DMS153 (cell line): ENCODE data around the gene CSH1.
"Not testable (repeated sequence)": the region's sequence is repeated elsewhere in the genome, so short reads cannot be mapped to it uniquely, and the experiment has no call there.

Experiments used
- DNase-seq: peaks from one replicate; lab custom pipeline; 2025; lab: John Stamatoyannopoulos, UW

CSH1 gene

DNA sequence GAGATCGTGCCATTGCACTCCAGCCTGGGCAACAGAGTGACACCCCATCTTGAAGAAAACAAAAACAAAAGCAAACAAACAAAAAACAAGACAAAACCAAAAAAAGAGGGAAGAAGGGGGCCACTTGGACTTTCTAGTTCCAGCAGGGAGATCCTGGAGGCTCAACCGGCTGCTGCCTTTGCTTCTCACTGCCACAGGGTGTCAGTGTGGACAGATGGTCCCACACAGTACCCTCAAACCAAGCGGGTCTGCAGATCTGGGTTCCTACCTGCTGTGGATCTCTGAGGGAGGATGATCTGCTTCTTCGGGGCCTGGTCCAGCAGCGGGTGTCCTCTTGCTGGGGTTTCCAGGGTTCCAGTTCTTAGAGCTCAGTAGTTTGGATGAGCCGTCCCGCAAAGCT, 29.7 kb downstream of the CSH1 start:
- not testable (repeated sequence) for DNase-seq

DNA sequence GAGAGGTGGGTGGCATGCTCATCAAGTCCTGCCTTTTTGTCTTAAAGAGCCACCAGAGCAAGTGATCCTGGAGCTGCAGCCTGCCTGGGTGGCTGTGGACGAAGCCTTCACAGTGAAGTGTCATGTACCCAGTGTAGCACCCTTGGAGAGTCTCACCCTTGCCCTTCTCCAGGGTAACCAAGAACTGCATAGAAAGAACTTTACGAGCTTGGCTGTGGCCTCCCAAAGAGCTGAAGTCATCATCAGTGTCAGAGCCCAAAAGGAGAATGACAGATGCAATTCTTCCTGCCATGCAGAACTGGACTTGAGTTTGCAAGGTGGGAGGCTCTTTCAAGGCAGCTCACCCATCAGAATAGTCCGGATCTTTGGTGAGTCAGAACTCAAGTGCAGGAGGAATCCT, 37.1 kb downstream of the CSH1 start:
- no peak for DNase-seq

DNA sequence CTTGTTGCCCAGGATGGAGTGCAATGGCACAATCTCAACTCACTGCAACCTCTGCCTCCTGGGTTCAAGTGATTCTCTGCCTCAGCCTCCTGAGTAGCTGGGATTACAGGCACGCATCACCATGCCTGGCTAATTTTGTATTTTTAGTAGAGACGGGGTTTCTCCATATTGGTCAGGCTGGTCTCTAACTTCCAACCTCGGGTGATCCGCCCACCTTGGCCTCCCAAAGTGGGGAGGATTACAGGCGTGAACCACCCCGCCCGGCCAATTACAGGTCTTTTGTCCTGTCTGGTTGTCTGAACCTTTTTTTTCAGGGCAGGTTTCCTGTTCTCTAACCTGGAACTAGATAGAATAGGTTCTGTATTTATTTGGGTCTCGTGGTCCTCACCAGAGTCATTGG, 39.9 kb downstream of the CSH1 start:
- not testable (repeated sequence) for DNase-seq

DNA sequence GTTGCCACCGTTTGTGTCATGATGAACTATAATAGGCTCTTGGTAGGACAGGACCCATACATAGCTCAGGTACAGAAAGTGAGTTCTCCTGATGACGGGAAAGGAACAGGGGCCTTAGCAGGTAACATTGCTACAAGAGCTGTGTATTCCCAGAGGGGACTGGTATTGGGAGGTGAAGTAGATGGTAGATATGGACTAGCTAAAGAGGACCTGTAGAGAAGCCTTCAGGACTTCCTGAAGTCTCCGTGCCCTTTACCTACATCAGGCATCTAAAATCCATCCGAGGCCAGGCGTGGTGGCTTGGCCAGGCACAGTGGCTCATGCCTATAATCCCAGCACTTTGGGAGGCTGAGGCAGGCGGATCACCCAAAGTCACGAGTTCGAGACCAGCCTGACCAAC, 41.2 kb downstream of the CSH1 start:
- DNase-seq: no peak

DNA sequence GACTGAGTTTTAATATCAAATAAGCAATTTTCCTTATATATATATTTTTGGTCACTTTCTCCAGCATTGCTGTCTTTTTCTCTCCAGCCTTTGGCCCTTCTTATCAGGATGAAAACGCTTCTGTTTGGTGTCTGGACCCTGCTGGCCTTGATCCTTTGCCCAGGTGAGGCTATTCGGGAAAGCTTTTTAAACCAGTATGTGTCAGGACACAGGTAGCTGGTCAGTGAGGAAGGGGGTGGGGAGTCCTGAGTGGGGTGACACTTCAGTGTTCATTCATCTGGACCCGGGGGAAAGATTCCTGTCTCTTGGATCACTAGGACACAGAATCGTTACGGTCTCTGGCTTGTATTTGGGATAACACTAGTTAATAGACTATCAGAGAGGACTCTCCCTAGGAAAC, 41.7 kb downstream of the CSH1 start:
- no peak for DNase-seq

DNA sequence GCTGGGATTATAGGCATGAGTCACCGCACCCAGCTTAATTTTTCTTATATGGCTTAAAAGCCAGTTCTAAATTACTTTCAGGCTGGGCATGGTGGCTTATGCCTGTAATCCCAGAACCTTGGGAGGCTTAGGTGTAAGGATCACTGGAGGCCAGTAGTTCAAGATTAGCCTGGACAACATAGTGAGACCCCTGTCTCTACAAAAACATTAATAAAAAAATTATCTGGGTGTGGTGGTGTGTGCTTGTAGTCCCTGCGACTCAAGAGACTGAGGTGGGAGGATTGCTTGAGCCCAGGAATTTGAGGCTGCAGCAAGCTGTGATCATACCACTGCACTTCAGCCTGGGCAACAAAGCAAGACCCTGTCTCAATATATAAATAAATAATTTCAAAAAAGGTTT, 43.1 kb downstream of the CSH1 start:
- no peak for DNase-seq

DNA sequence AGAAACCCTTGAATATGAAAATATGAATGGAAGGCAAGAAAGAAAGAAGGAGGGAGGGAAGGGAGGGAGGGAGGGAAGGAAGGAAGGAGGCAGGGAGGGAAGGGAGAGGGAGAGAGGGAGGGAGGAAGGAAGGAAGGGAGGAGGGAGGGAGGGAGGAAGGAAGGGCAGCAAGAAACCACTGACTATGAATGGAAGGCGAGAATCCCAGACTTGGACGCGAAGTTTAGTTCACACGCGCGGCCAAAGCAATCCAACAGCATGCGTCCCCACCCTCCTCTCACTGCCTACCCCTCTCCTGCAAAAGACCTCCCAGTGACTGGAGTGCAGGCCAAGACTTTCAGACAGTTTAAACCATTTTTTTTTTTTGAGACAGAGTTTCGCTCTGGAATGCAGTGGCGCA, 46.0 kb downstream of the CSH1 start:
- no peak for DNase-seq

DNA sequence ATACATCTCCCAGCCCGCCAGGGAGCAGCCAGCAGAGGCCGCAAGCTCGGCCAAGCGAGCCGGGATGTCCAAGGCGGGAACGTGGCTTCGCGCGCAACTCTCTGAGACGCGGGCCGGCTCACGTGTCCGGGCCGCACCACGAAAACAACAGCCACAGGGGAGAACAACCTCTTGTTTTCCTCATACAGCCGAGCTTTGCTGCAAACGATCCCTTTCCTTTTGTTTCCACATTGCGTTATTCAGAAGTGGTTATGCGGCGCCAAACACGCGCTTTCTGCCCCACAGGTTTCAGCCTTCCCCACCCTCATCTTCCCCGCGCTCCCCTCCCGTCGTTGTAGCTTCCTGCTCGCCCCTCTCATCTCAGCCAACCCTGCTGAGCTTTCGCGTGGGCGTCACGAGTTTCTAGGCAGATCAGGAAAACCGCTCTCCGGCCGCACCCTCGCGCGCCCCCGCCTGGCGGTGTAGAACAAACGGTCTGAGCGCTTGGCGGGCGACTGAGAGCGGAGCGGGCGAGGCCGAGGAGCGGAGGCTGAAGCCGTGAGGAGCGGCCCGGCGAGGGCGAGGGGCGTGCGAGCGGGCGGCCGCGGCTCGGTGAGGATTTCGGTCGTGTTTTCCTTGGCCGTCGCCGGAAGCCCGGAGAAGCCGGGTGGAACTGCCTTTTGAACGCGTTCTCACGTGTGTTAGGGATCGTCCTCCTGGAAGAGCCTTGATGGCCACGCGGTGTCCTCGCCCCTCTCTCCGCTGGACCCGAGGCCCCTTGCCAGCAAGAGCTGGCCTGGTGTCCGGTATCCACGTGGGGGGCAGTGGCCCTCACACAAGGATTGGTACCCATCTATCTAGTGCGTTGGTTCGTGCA, 47.3 kb downstream of the CSH1 start:
- no peak for DNase-seq

DNA sequence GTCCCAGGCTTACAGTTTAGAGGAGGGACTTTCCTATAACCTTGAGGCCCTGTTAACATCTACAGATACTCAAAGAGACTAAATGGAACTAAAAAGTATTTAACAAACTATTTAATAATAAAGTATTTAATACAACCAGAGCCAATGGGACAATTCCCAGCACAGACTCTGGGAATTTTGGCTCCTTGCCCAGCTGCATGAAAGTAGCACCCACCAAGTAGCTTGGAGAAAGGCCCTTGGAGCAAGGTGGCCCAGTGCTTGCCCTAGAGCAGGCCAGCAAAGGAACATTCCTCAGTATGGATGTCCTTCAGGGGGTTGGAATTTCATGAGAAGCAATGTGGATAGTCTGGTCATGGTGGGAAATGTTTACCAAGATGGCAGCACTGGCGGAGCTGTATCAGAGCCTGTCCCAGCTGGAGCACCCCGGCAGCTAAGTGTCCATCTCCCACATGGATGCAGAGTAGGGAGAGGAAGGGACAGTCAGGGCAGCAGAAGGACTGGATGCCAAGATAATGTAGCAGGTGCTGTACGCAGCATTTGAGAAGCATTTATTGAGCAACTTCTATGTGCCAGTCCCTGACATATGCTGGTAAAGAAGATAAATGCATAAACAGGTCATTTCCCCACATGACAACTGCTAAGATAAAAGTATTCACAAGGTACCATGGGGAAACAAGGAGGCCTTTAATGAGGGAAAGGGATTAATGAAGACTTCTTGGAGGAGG, 48.7 kb downstream of the CSH1 start:
- DNase-seq: no peak

DNA sequence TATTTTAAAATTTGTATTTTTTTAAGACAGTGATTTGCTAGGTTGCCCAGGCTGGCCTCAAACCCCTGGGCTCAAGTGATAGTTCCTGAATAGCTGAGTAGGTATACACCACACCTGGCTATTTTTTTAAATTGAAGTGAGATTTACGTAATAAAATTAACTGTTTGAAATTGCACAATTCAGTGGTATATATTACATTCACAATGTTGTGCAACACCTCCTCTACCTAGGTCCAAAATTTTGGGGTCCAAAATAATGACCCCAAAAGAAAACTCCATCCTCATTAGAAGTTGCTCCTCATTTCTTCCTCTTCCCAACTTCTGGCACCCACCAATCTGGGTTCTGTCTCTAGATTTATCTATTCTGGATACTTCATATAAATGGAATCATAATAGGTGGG, 50.9 kb downstream of the CSH1 start:
- DNase-seq: no peak
